Neural progenitor cell (in vitro differentiated cells): ENCODE measurements around the gene CENPC.

ENCODE experiments used
- CTCF ChIP-seq: fragments of 200-600 bp; sonication (generic); IDR thresholded peaks from 2 replicates; pipeline ENCODE4 v1.5.1; 2017; ENCODE audit warnings: antibody characterized with exemption, mild to moderate bottlenecking
- EZH2 ChIP-seq: fragments of 200-600 bp; sonication (generic); IDR thresholded peaks from 2 replicates; pipeline ENCODE4 v1.6.1; 2017; ENCODE audit warnings: antibody characterized with exemption, mild to moderate bottlenecking, moderate library complexity
- EZH2phosphoT487 ChIP-seq: fragments of 200-600 bp; sonication (generic); IDR thresholded peaks from 2 replicates; pipeline ENCODE4 v1.6.1; 2017; ENCODE audit warnings: antibody characterized with exemption

DNA sequence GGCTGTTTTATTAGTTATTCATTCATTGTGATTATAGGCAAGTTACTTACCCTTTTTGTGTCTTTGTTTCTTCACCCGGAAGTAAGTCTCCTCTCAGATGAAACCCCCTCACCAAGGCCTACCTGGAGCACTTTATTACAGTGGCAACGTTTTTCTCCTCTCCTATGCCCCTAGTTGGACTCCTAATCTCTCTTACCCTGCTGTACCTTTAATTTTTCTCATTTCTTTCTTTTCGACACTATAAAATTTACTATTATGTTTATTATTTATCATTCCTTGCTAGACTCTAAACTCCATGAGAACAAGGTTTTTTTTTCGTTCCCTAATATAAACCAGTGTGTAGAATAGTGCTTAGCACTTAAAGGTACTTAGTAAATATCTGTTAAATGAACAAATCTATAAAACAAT lies 30.8 kb upstream of the CENPC start:
- no peak for TF ChIP-seq CTCF
- no peak for TF ChIP-seq EZH2
- no peak for TF ChIP-seq EZH2phosphoT487
